Astrocyte of the hippocampus (primary cell): ENCODE measurements around the gene PDGFRA.

Experiments used
- DNase-seq: peaks from one replicate; pipeline ENCODE4 v3.0.0; 2011; ENCODE audit warnings: low read depth, low spot score

The PDGFRA gene

GRCh38 chr4:54228961-54229501, at the start of gene PDGFRA:
Gene PDGFRA (plus strand): TSS chr4:54229293. CDS start chr4:54258769, 29,476 bp downstream.
- peak; percentile 66 for DNase-seq

GRCh38 chr4:54184581-54184980, 44.5 kb upstream of the PDGFRA start:
- DNase-seq: no peak

- DNase-seq: peak; percentile 59
Measured at GRCh38 chr4:54185044-54185780, 43.9 kb upstream of the PDGFRA start.

- DNase-seq: no peak
Measured at GRCh38 chr4:54185866-54186265, 43.2 kb upstream of the PDGFRA start.

- DNase-seq: no peak
Measured at GRCh38 chr4:54186371-54186770, 42.7 kb upstream of the PDGFRA start.

- no peak for DNase-seq
Measured at GRCh38 chr4:54187148-54187547, 41.9 kb upstream of the PDGFRA start.

- DNase-seq: peak; percentile 10
Measured at GRCh38 chr4:54189140-54189539, 40.0 kb upstream of the PDGFRA start.

- DNase-seq: no peak
Measured at GRCh38 chr4:54192811-54193210, 36.3 kb upstream of the PDGFRA start.

DNA sequence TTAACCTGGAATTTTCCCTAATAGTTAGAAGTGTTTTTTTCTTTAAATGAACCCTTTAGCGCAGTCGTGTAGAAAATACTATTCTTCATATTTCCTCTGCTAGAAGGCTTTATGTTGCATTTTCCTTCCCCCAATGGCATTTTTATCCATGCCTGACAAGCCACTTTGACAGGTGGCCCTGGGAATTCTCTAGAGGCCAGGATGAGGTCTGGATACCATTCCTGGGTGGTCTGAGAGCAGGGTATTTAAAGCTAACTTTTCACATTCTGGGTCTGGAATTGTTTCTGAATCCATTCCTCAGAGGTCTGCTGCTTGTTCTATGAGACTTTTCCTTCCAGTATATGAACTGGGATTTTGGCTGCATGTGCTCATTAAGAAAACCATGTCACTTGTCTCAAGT, 31.2 kb upstream of the PDGFRA start:
- no peak for DNase-seq

GRCh38 chr4:54199919-54200318, 29.2 kb upstream of the PDGFRA start:
- no peak for DNase-seq

- DNase-seq: no peak
Measured at GRCh38 chr4:54209617-54210016, 19.5 kb upstream of the PDGFRA start.

GRCh38 chr4:54213001-54213400, 16.1 kb upstream of the PDGFRA start:
- no peak for DNase-seq

- DNase-seq: peak; percentile 23
Measured at GRCh38 chr4:54213761-54214160, 15.3 kb upstream of the PDGFRA start.

DNA sequence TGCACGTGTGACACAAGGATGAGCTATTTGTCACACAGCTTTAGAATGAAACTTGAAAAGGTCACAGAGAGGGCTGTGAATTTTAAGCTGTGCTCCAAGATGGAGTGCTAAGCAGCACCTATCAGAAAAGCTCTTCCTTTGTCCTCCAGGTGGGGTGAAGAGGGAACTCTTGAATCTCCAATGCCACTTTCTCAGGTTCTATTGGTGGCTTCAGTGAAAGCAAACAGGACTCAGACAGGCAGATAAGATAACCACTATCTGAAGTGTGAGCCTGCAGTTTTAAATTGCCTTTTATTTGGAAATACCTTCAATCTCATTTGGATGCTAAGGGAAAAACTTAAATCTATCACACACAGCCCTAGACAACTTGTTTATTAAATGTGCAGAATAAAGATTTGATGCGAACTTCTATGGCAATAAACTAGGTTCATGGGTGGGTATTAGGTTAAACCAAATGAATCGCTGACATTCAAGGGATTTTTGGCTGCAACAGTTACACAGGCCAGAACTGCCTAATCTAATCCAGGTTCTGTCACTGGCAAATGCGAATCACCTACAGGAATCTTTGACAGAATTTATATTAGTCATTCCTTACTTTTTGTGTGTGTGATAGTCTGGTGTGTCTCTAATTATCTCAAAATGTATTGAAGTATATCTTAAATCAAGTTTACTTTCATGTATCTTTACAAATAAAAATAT, 13.6 kb upstream of the PDGFRA start:
- no peak for DNase-seq

DNA sequence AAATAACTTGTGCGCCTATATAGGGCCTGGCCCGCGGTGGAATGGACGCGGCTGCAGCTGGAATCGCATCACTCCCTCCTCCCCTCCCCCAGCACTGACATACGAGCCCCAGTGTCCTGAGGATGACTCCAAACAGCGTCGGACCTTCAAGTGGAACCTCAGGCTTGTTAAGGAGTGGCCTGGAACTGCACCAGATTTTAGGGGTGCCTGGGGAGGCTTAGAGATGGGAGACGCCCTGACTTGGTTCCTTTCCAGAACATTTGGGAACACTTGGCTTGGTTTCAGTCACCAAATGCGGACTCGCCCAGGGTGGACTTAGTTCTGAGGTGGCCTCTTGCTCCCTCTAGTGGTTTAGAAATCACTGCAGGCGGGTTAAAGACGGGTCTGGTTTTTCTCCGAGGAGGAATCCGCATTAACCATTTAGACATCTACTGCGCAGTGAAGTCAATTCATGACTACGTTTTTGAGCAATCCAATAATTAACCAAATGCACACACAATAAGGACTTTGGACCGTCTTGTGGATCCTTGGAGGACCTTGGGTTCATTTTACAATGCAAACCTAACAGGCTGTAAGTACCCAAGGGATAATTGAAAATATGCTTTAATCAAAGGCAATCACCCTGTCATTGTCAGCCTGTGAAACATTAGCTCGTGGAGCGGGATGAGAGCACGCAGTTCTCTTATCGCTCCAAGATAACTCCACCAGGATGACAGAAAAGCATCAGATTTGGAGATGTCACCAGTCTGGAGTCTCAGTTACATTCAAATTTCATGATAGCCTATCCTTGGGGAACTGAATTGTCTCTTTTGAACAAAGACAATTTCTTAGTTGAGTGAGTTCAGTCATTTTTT, 11.2 kb upstream of the PDGFRA start:
- peak; percentile 91 for DNase-seq

GRCh38 chr4:54218736-54219135, 10.4 kb upstream of the PDGFRA start:
- peak; percentile 16 for DNase-seq

DNA sequence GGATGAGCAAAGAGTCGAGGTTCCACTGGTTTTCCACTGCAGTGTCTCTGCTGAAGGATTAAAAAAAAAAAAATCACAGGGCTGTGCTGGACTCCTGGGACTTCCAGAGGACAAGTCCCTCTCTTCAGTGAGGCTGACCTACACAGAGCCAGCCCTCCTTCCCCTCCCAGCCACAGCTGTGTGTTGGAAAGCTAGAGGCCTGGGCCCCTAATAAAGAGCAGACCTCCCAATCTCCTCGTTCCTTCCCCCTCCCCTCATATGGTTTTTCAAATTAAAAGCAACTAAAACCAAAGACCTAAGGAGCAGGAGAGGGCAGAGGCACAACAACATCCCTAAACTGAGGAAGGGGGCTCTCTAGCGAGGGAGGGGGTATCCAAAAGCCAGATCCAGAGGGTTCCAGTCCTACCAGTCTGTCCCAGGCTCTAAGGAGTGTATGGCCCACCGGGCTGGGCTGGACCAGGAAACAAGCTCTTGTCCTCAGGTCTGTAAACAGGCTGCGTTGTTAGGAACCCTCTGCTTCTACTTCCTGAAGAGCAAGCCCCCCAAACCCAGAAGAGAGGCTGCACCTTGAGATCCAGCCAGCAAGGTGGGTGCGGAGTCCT, 4.0 kb upstream of the PDGFRA start:
- no peak for DNase-seq

DNA sequence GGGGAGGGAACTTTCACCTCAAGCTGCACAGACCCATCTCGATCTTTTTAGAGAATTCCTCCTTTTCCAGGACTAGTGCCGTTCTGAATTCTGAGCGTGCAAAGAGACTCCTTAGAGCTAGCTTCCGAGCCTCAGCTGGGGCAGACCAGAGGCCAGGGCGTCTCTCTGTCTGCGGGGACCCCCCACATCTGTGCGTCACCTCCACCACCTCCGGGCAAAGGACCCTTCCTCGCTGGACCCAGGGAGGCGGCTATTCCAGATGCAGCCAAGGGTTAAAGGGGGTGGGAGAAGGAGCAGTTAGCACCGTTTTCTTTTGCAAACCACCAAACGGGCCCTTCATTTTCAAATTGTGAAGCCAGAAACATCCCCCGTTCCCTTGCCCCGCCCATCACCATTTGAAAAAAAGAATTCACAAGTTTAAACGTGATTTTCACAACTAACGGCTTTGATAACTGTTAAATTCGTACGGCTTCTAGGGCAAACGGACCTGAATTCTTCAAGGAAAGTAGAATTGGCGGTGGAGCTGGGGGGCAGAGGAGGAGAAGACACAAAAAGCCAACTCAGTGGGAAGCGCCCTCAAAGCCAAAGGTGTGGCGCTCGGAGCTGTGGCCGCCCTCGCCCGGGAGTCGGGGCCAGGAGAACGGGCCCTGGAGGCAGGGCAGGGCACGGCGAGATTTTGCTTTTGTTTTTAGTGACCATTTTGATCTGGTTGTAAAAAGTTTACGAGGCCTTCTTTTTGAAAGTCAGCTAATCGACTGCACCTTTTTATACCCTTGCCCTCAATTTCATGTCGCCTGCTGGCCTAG, 3.3 kb upstream of the PDGFRA start:
- peak; percentile 22 for DNase-seq

DNA sequence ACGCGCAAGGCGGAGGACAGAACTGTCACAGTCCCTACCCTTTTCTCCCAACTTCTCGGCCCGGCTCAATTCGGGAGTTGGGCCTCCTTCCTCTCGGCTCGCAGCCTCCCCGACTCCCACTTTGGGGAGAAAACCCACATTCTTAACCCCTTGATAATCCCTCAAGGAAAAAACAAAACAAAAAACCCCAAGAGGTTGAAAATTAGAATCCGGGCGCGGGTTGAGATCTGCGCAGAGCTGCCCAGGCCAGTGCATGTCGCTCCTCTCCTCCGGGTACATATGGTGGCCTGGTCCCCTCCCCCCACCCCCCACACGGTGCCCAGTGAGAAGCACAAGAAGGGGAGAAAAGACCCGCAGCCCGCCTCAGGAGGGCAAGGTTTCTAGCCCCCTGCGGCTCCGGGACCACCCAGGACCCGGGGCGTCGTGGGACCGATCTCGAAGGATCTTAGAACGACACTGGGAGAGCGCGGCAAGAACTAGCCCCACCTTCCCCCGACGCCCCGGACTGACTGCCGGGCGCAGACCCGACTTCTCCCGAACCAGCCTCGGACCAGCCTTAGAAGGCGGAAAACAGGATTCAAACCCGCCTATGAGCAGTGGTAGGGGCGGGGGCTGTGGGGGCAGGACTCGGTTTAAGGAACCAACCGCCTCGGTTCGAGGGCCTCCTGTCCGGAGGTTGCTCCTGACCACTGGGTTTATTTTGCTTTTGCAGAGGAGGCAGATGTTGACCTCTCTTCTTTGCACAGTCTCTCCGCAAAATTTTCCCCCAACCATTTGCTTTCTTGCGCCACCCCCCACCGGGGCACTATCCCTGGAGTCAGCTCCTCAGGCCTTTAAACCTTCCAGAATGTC, 2.5 kb upstream of the PDGFRA start:
- peak; percentile 43 for DNase-seq
